Effector memory CD4-positive, alpha-beta T cell (primary cell): ENCODE measurements around the gene UBE3C.

ENCODE experiments used
- DNase-seq, 3 donors: peaks; one replicate each; pipeline ENCODE4 v3.0.0-alpha.2; 2020
- H3K27ac ChIP-seq: 2 replicates; pipeline ENCODE4 v1.7.0; 2013; ENCODE audit warnings: mild to moderate bottlenecking, low read length, moderate library complexity; ENCODE audit not compliant: insufficient read depth, poor library complexity, severe bottlenecking
- H3K27me3 ChIP-seq: replicated peaks from 2 replicates; pipeline ENCODE4 v1.7.0; 2013; ENCODE audit warnings: mild to moderate bottlenecking, low read length; ENCODE audit not compliant: insufficient read depth, control insufficient read depth, poor library complexity, severe bottlenecking
- H3K36me3 ChIP-seq: 2 replicates; pipeline ENCODE4 v1.7.0; 2013; ENCODE audit warnings: mild to moderate bottlenecking, low read length, moderate library complexity; ENCODE audit not compliant: control insufficient read depth, insufficient read depth
- H3K4me1 ChIP-seq: 2 replicates; pipeline ENCODE4 v1.7.0; 2013; ENCODE audit warnings: low read length, mild to moderate bottlenecking; ENCODE audit not compliant: control insufficient read depth, insufficient read depth, poor library complexity, severe bottlenecking
- H3K4me3 ChIP-seq: 2 replicates; pipeline ENCODE4 v1.7.0; 2013; ENCODE audit warnings: low read length, low read depth, mild to moderate bottlenecking; ENCODE audit not compliant: insufficient read depth, poor library complexity, severe bottlenecking
- H3K9me3 ChIP-seq: 2 replicates; pipeline ENCODE4 v1.7.0; 2013; ENCODE audit warnings: mild to moderate bottlenecking, low read length, moderate library complexity; ENCODE audit not compliant: control insufficient read depth

Gene UBE3C

GRCh38 chr7:157267516-157267915 is 128.8 kb downstream of the UBE3C start:
- no peaks in the 10 kb centered on the region for H3K9me3 ChIP-seq
- H3K36me3 ChIP-seq, result peaks cover 40% of the 10 kb centered on the region
- no peak overlapping the region for H3K27ac ChIP-seq
- H3K27me3 ChIP-seq, result no peaks in the 10 kb centered on the region
- peaks cover 9% of the 10 kb centered on the region for H3K4me1 ChIP-seq
- no peak overlapping the region for H3K4me3 ChIP-seq
- no peak for DNase-seq

GRCh38 chr7:157267956-157268355 is 129.2 kb downstream of the UBE3C start:
- no peak overlapping the region for H3K27ac ChIP-seq

GRCh38 chr7:157268540-157268939 is 129.8 kb downstream of the UBE3C start:
- Histone ChIP-seq H3K27ac (no peak overlapping the region), H3K36me3 (peaks cover 30% of the 10 kb centered on the region), H3K4me1 (peaks cover 14% of the 10 kb centered on the region), H3K27me3 (no peaks in the 10 kb centered on the region), H3K4me3 (no peak overlapping the region), H3K9me3 (no peaks in the 10 kb centered on the region)
- DNase-seq, result no peak

More at GRCh38 chr7:157267956-157268355, 129.2 kb downstream of the UBE3C start:
- no peak for DNase-seq
- Histone ChIP-seq H3K4me1 (peaks cover 9% of the 10 kb centered on the region), H3K9me3 (no peaks in the 10 kb centered on the region), H3K4me3 (no peak overlapping the region), H3K36me3 (peaks cover 36% of the 10 kb centered on the region), H3K27me3 (no peaks in the 10 kb centered on the region)

GRCh38 chr7:157269341-157270059 is 130.8 kb downstream of the UBE3C start:
- H3K9me3 ChIP-seq, result no peaks in the 10 kb centered on the region
- no peak for DNase-seq
- peaks cover 30% of the 10 kb centered on the region for H3K36me3 ChIP-seq

DNA sequence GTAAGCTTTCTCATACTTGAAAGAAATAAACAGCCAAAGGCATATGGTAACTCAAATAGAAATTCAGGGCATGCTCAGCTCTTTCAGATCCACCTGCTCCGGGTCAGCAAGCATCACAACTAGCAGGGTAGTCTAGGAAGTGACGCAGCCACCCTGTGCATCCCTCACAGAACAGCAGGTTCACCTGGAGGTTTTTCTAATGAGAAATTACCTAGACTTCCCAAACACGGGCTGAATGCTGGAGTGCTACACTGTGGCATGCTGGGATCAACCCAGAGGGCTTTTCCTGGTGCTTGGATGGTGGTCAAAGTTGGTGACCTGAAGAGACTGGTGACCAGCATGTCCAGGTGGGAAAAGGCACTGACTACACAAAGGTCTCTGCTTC is 131.3 kb downstream of the UBE3C start:
- H3K4me1 ChIP-seq, result peaks cover 16% of the 10 kb centered on the region
- no peaks in the 10 kb centered on the region for H3K9me3 ChIP-seq
- no peaks in the 10 kb centered on the region for H3K27me3 ChIP-seq
- H3K27ac ChIP-seq, result peak overlapping the region; percentile 14
- H3K4me3 ChIP-seq, result no peak overlapping the region
- H3K36me3 ChIP-seq, result peaks cover 28% of the 10 kb centered on the region
- DNase-seq, result no peak

More at GRCh38 chr7:157269341-157270059, 130.8 kb downstream of the UBE3C start:
- H3K27me3 ChIP-seq, result no peaks in the 10 kb centered on the region
- H3K4me1 ChIP-seq, result peaks cover 16% of the 10 kb centered on the region
- H3K4me3 ChIP-seq, result no peak overlapping the region
- H3K27ac ChIP-seq, result peak overlapping the region; percentile 34

GRCh38 chr7:157271315-157271990 is 132.7 kb downstream of the UBE3C start:
- DNase-seq, result no peak
- Histone ChIP-seq H3K9me3 (no peaks in the 10 kb centered on the region), H3K36me3 (peaks cover 20% of the 10 kb centered on the region), H3K4me3 (no peak overlapping the region), H3K27me3 (no peaks in the 10 kb centered on the region), H3K27ac (no peak overlapping the region), H3K4me1 (peaks cover 18% of the 10 kb centered on the region)

- Histone ChIP-seq H3K36me3 (peaks cover 20% of the 10 kb centered on the region), H3K9me3 (no peaks in the 10 kb centered on the region), H3K27ac (no peak overlapping the region), H3K27me3 (no peaks in the 10 kb centered on the region), H3K4me3 (no peak overlapping the region), H3K4me1 (peaks cover 23% of the 10 kb centered on the region)
- DNase-seq, result no peak
Measured at GRCh38 chr7:157271991-157272324, 133.2 kb downstream of the UBE3C start.

DNA sequence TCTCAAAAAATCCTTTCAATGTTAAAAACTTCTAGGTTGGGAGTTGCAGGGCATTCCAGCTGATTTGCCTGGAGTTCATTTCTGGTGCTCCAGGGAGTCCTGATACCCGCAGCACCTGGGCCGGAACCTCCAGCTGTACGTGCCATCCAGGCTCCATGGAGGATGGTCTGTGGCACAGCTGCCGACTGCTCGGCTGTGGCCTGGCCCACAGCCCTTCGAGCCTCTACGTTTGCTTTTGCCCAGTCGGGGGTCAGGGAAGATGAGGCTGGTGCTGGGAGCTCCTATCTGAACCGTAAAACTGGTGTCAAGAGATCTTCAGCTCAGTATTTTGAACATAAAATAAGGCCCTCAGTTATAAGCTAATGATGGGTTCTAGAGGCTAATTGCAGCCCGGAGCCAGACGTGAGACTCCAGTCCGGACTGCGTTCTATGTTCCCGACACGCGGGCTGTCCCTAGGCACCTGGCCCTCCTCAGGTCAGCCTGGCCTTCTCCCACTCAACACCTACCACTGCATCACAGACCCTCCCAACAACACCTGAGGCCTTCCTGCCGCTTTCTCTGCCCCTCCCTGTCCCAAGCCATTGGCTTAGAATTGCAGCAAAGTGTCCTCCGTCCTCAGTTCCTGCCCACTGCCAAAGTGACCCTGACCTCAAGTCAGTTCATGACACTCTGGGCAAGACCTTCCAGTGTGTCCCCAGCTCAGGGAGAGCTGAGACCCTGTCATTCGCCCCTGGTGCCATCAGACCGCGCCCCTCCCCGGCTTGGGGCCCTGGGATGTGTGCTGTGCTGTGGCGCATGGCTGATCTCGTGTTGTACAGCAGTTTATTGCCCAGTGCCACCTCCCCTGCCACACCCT is 133.9 kb downstream of the UBE3C start:
- DNase-seq, result no peak
- Histone ChIP-seq H3K27ac (no peak overlapping the region), H3K36me3 (peaks cover 15% of the 10 kb centered on the region), H3K9me3 (no peaks in the 10 kb centered on the region), H3K4me3 (no peak overlapping the region), H3K4me1 (peaks cover 29% of the 10 kb centered on the region), H3K27me3 (no peaks in the 10 kb centered on the region)

DNA sequence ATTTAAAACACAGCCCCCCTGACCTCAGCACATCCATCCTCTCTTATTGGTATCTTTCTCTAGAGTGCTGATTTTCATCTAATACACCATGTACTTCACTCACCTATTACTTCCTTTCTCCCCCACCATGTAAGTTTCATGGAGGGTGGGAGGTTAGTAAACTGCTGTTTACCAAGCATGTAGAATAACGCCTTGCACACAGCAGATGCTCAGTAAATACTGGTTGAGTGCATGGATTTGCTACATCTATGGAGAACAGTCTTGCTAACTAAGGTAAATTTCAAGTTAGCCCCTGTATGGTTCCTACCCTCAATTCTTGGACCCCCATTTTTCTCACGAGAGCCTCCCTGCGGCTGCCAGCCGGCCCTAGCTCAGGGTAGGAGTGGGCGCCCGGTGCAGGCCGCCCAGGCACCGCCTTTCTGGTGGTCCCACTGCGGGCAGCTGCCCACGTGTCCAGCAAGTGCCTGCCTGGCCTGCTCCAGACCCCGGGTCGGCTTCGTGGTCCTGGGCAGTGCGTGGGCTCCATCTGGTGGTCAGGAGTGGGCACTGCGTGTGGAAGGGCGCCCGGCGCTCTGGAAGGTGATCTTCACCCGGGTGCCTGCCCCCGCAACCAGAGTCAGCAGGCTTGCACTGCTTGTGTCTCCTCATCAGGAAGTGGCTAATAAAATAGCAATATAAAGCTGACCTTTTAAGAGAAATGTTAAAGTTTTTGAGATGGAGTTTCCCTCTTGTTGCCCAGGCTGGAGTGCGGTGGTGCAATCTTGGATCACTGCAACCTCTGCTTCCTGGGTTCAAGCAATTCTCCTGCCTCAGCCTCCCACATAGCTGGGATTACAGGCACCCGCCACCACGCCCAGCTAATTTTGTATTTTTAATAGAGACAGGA is 134.7 kb downstream of the UBE3C start:
- no peak overlapping the region for H3K4me3 ChIP-seq
- H3K9me3 ChIP-seq, result no peaks in the 10 kb centered on the region
- H3K27ac ChIP-seq, result peak overlapping the region; percentile 42
- DNase-seq, result peak; percentile 23 to 36 (median 24)
- peaks cover 32% of the 10 kb centered on the region for H3K4me1 ChIP-seq
- peaks cover 8% of the 10 kb centered on the region for H3K36me3 ChIP-seq
- peaks cover 6% of the 10 kb centered on the region for H3K27me3 ChIP-seq
